GM23338 (cell line): ENCODE data around the gene LDB1. TPM values are rescaled to one million over a fixed set of nuclear protein-coding genes. Genes with fewer than 3 reads are reported as not detected.

ENCODE experiments used
- ATAC-seq: fragments of 200-7000 bp; cut with Tn5 transposase; 3 replicates; pipeline ENCODE4 v1.9.1; 2020
- DNase-seq: peaks from one replicate; pipeline ENCODE4 v3.0.0-alpha.2; 2015; ENCODE audit warnings: low spot score
- H2AFZ ChIP-seq: fragments of 200-600 bp; sonication (generic); 2 replicates; pipeline ENCODE4 v1.8.0; 2016; ENCODE audit warnings: antibody characterized with exemption, mild to moderate bottlenecking, moderate library complexity
- H3F3A ChIP-seq: fragments of 200-600 bp; sonication (generic); replicated peaks from 2 replicates; pipeline ENCODE4 v1.8.0; 2017; ENCODE audit warnings: antibody characterized with exemption, mixed run types, low read depth
- H3K27ac ChIP-seq: fragments of 200-600 bp; sonication (generic); 2 replicates; pipeline ENCODE4 v1.6.1; 2016; ENCODE audit warnings: low read depth
- H3K27me3 ChIP-seq: fragments of 200-600 bp; sonication (generic); 2 replicates; pipeline ENCODE4 v1.8.0; 2016; ENCODE audit warnings: mild to moderate bottlenecking, mixed run types, moderate library complexity; ENCODE audit not compliant: insufficient read depth
- H3K36me3 ChIP-seq: fragments of 200-600 bp; sonication (generic); 2 replicates; pipeline ENCODE4 v1.8.0; 2016; ENCODE audit warnings: mild to moderate bottlenecking; ENCODE audit not compliant: insufficient read depth
- H3K4me1 ChIP-seq: fragments of 200-600 bp; sonication (generic); 2 replicates; pipeline ENCODE4 v1.8.0; 2016; ENCODE audit warnings: mild to moderate bottlenecking, moderate library complexity; ENCODE audit not compliant: insufficient read depth
- H3K4me2 ChIP-seq: fragments of 200-600 bp; sonication (generic); 2 replicates; pipeline ENCODE4 v1.7.1; 2017; ENCODE audit warnings: mixed run types
- H3K4me3 ChIP-seq: fragments of 200-600 bp; sonication (generic); 2 replicates; pipeline ENCODE4 v1.6.1; 2016; ENCODE audit warnings: mixed run types
- H3K79me2 ChIP-seq: fragments of 200-600 bp; sonication (generic); replicated peaks from 2 replicates; pipeline ENCODE4 v1.8.0; 2017; ENCODE audit warnings: mild to moderate bottlenecking; ENCODE audit not compliant: insufficient read depth
- H3K9me2 ChIP-seq: fragments of 200-600 bp; sonication (generic); 2 replicates; pipeline ENCODE4 v1.8.0; 2017; ENCODE audit not compliant: insufficient read depth
- H4K20me1 ChIP-seq: fragments of 200-600 bp; sonication (generic); replicated peaks from 2 replicates; pipeline ENCODE4 v1.8.0; 2017; ENCODE audit warnings: mild to moderate bottlenecking; ENCODE audit not compliant: insufficient read depth
- H3K27ac Mint-ChIP-seq: 2 replicates; pipeline ENCODE4 v1.8.0; 2020; ENCODE audit warnings: inconsistent platforms, mild to moderate bottlenecking, moderate library complexity, mixed read lengths
- H3K27me3 Mint-ChIP-seq: 3 replicates; pipeline ENCODE4 v1.8.0; 2022; ENCODE audit warnings: low read depth, mild to moderate bottlenecking, moderate library complexity, mixed read lengths, inconsistent platforms; ENCODE audit not compliant: insufficient read depth, poor library complexity
- H3K36me3 Mint-ChIP-seq: 3 replicates; pipeline ENCODE4 v1.8.0; 2021; ENCODE audit warnings: low read depth, mild to moderate bottlenecking, inconsistent platforms, moderate library complexity, mixed read lengths
- H3K4me1 Mint-ChIP-seq: 3 replicates; pipeline ENCODE4 v1.8.0; 2020; ENCODE audit warnings: mild to moderate bottlenecking, inconsistent platforms, mixed read lengths
- H3K4me3 Mint-ChIP-seq: 3 replicates; pipeline ENCODE4 v1.8.0; 2021; ENCODE audit warnings: moderate library complexity, mild to moderate bottlenecking, inconsistent platforms, mixed read lengths
- H3K9me3 Mint-ChIP-seq: 3 replicates; pipeline ENCODE4 v1.8.0; 2020; ENCODE audit warnings: moderate library complexity, mild to moderate bottlenecking, inconsistent platforms, mixed read lengths
- CREB1 ChIP-seq: fragments of 250-450 bp; sonication (Bioruptor Pico); IDR thresholded peaks from 2 replicates; pipeline ENCODE4 v1.5.0; 2020; ENCODE audit warnings: low read depth, mild to moderate bottlenecking, moderate library complexity
- CTCF ChIP-seq, 2 experiments: fragments of 200-600 bp in 1 of 2; sonication (generic) in 1 of 2; conservative IDR thresholded peaks; 2 replicates each; pipeline versions ENCODE4 v1.5.1 to v1.6.1; 2016 to 2017; ENCODE audit warnings: antibody characterized with exemption in 2 of 2, low read depth in 2 of 2, mild to moderate bottlenecking in 2 of 2, moderate library complexity in 1 of 2
- ETS1 ChIP-seq: IDR thresholded peaks from 2 replicates; pipeline ENCODE4 v1.6.1; 2016; ENCODE audit warnings: antibody characterized with exemption
- EZH2 ChIP-seq: fragments of 200-600 bp; sonication (generic); IDR thresholded peaks from one replicate; pipeline ENCODE4 v1.8.0; 2017; ENCODE audit warnings: antibody characterized with exemption, mild to moderate bottlenecking, low read depth; ENCODE audit not compliant: unreplicated experiment
- EZH2phosphoT487 ChIP-seq: fragments of 200-600 bp; sonication (generic); IDR thresholded peaks from one replicate; pipeline ENCODE4 v1.8.1; 2018; ENCODE audit warnings: antibody characterized with exemption; ENCODE audit not compliant: unreplicated experiment
- JUNB ChIP-seq: IDR thresholded peaks from one replicate; pipeline ENCODE4 v1.6.1; 2016; ENCODE audit warnings: antibody characterized with exemption; ENCODE audit not compliant: unreplicated experiment
- NANOG ChIP-seq: IDR thresholded peaks from 2 replicates; pipeline ENCODE4 v1.6.1; 2016; ENCODE audit warnings: antibody characterized with exemption, borderline replicate concordance
- POLR2AphosphoS5 ChIP-seq: IDR thresholded peaks from 2 replicates; pipeline ENCODE4 v1.6.1; 2016; ENCODE audit warnings: antibody characterized with exemption, low read depth
- ZNF114 ChIP-seq: fragments of 250-450 bp; sonication (Bioruptor Pico); IDR thresholded peaks from 2 replicates; pipeline ENCODE4 v1.5.0; 2020; ENCODE audit warnings: mild to moderate bottlenecking, moderate library complexity
- ZNF331 ChIP-seq: fragments of 250-450 bp; sonication (Bioruptor Pico); IDR thresholded peaks from 2 replicates; pipeline ENCODE4 v1.5.0; 2020; ENCODE audit warnings: low read depth, mild to moderate bottlenecking, moderate library complexity
- ZNF462 ChIP-seq: fragments of 250-450 bp; sonication (Bioruptor Pico); IDR thresholded peaks from 2 replicates; pipeline ENCODE4 v1.5.0; 2020; ENCODE audit warnings: mild to moderate bottlenecking, moderate library complexity
- polyA plus RNA-seq: library from polyadenylated mRNA; unstranded; fragments of >200 nt; fragmentation: Nextera tagmentation; extraction: Ambion mirVana; gene quantifications from 2 replicates; pipeline ENCODE4 v1.2.1, GENCODE V29; 2016
- total RNA-seq: library from RNA; depleted of rRNA; stranded (reverse); fragments of >200 nt; shearing (Covaris generic); gene quantifications from 2 replicates; pipeline ENCODE4 v1.2.3, GENCODE V29; 2014

The LDB1 gene
- total and polyA plus RNA-seq, 2 experiments from 2014 or later, result 16.3 to 69.3 TPM

- TF ChIP-seq ETS1 (no peak), CREB1 (CRISPR knock-in tag) (no peak), ZNF331 (CRISPR knock-in tag) (no peak), EZH2phosphoT487 (no peak)
Measured at GRCh38 chr10:102085336-102085735, 34.8 kb downstream of the LDB1 start (continued).

- H3K4me2 ChIP-seq, result no peak overlapping the region
Measured at GRCh38 chr10:102083541-102083940, 36.6 kb downstream of the LDB1 start.

More at GRCh38 chr10:102083541-102083940, 36.6 kb downstream of the LDB1 start:
- Histone ChIP-seq H3K27ac (no peak overlapping the region), H3K4me3 (no peak overlapping the region), H2AFZ (no peak overlapping the region), H3K79me2 (no peaks in the 10 kb centered on the region), H3K9me2 (no peaks in the 10 kb centered on the region), H3K36me3 (no peaks in the 10 kb centered on the region), H3F3A (no peaks in the 10 kb centered on the region), H3K4me1 (no peaks in the 10 kb centered on the region), H3K27me3 (no peaks in the 10 kb centered on the region), H4K20me1 (no peaks in the 10 kb centered on the region)
- Mint-ChIP-seq H3K27ac (no peak overlapping the region), H3K4me3 (no peak overlapping the region), H3K27me3 (peaks cover 5% of the 10 kb centered on the region), H3K36me3 (no peaks in the 10 kb centered on the region), H3K4me1 (no peaks in the 10 kb centered on the region), H3K9me3 (no peaks in the 10 kb centered on the region)
- ATAC-seq (no peak), DNase-seq (no peak)
- TF ChIP-seq POLR2AphosphoS5 (no peak), CTCF (conservative IDR thresholded peaks at IDR 0.05; ENCODE audit: low read depth in 2 of 2) (no peak), NANOG (no peak), ZNF462 (CRISPR knock-in tag) (no peak), ZNF331 (CRISPR knock-in tag) (no peak), CREB1 (CRISPR knock-in tag) (no peak), JUNB (no peak), ETS1 (no peak), EZH2 (no peak), ZNF114 (CRISPR knock-in tag) (no peak)
